SU-DHL-6 (cell line): ENCODE data around the gene GAB2.
A peak's percentile ranks its signal among the peaks of the same experiment; 100 is the strongest.
"Not testable (repeated sequence)": the region's sequence is repeated elsewhere in the genome, so short reads cannot be mapped to it uniquely, and the experiment has no call there.

Experiments
- H2AFZ ChIP-seq: fragments of 200-600 bp; sonication (generic); 2 replicates; pipeline ENCODE4 v1.6.1; 2014; ENCODE audit warnings: low read depth, mild to moderate bottlenecking, moderate library complexity, mixed read lengths, antibody characterized with exemption, low read length; ENCODE audit not compliant: severe bottlenecking
- H3F3A ChIP-seq: fragments of 200-600 bp; shearing (Covaris generic); 2 replicates; pipeline ENCODE4 v1.6.0; 2016; ENCODE audit warnings: antibody characterized with exemption, mild to moderate bottlenecking; ENCODE audit not compliant: insufficient read depth
- H3K27ac ChIP-seq: fragments of 200-600 bp; sonication (generic); 2 replicates; pipeline ENCODE4 v1.5.1; 2016; ENCODE audit warnings: low read depth, mild to moderate bottlenecking, low read length, moderate library complexity, mixed read lengths
- H3K27me3 ChIP-seq: fragments of 200-600 bp; sonication (generic), shearing (Covaris generic); 2 replicates; pipeline ENCODE4 v1.6.0; 2014; ENCODE audit warnings: mild to moderate bottlenecking, low read length
- H3K36me3 ChIP-seq: fragments of 200-600 bp; sonication (generic); 2 replicates; pipeline ENCODE4 v1.6.1; 2014; ENCODE audit warnings: mild to moderate bottlenecking, low read length, mixed read lengths
- H3K4me2 ChIP-seq: fragments of 300-600, 200-600 bp; shearing (Covaris generic), sonication (generic); 2 replicates; pipeline ENCODE4 v1.6.0; 2014; ENCODE audit warnings: low read length, low read depth, mild to moderate bottlenecking; ENCODE audit not compliant: poor library complexity, severe bottlenecking
- H3K4me3 ChIP-seq: fragments of 200-600 bp; sonication (generic); 2 replicates; pipeline ENCODE4 v1.5.1; 2014; ENCODE audit warnings: antibody characterized with exemption, low read length, mild to moderate bottlenecking, mixed read lengths; ENCODE audit not compliant: insufficient read depth, poor library complexity, severe bottlenecking
- H3K79me2 ChIP-seq: fragments of 200-600 bp; sonication (generic); 2 replicates; pipeline ENCODE4 v1.6.1; 2014; ENCODE audit warnings: mild to moderate bottlenecking, low read length, moderate library complexity; ENCODE audit not compliant: insufficient read depth
- H3K9ac ChIP-seq: fragments of 200-600 bp; sonication (generic); 2 replicates; pipeline ENCODE4 v1.7.0; 2014; ENCODE audit warnings: mild to moderate bottlenecking, low read length
- H3K9me2 ChIP-seq: fragments of 200-600 bp; sonication (generic); replicated peaks from 2 replicates; pipeline ENCODE4 v1.6.1; 2014; ENCODE audit warnings: low read length; ENCODE audit not compliant: insufficient read depth
- H3K9me3 ChIP-seq: fragments of 200-600 bp; sonication (generic); 2 replicates; pipeline ENCODE4 v1.6.1; 2014; ENCODE audit warnings: low read length, mixed read lengths; ENCODE audit not compliant: insufficient read depth
- H4K20me1 ChIP-seq: fragments of 200-600 bp; sonication (generic); 2 replicates; pipeline ENCODE4 v1.6.1; 2014; ENCODE audit warnings: low read depth, mild to moderate bottlenecking, antibody characterized with exemption, low read length, moderate library complexity, mixed read lengths
- CTCF ChIP-seq: fragments of 200-600 bp; sonication (generic); IDR thresholded peaks from one replicate; pipeline ENCODE4 v1.5.1; 2017; ENCODE audit warnings: antibody characterized with exemption, mild to moderate bottlenecking, low read length, moderate library complexity; ENCODE audit not compliant: insufficient read depth, poor library complexity, severe bottlenecking
- EZH2phosphoT487 ChIP-seq: fragments of 200-600 bp; sonication (generic), shearing (Covaris generic); conservative IDR thresholded peaks from 2 replicates; pipeline ENCODE4 v1.6.1; 2018; ENCODE audit warnings: mild to moderate bottlenecking, antibody characterized with exemption, low read length, moderate library complexity, mixed read lengths

GAB2 gene

GRCh38 chr11:78417175-78417887 is at the start of gene GAB2:
Gene GAB2 (minus strand): TSS chr11:78417820. CDS start chr11:78417720, 100 bp downstream.
- H3F3A ChIP-seq, result peaks cover 5% of the 10 kb centered on the region; the same call in 1 of the 2 replicates
- peak within 1 kb of the TSS; percentile 94 for H3K4me2 ChIP-seq
- no peaks in the 10 kb centered on the region for H3K9me2 ChIP-seq
- H3K4me3 ChIP-seq, result peak within 1 kb of the TSS; percentile 76
- H3K9me3 ChIP-seq, result no peaks in the 10 kb centered on the region
- H3K36me3 ChIP-seq, result no peaks in the 10 kb centered on the region
- TF ChIP-seq CTCF (no peak), EZH2phosphoT487 (no peak)
- no peaks in the 10 kb centered on the region for H3K27me3 ChIP-seq
- peak within 1 kb of the TSS; percentile 71 for H3K9ac ChIP-seq
- H4K20me1 ChIP-seq, result no peaks in the 10 kb centered on the region
- no peaks in the 10 kb centered on the region for H3K79me2 ChIP-seq
- H2AFZ ChIP-seq, result peak within 1 kb of the TSS; percentile 91
- H3K27ac ChIP-seq, result no peak within 1 kb of the TSS

GRCh38 chr11:78467370-78467769 is 49.8 kb upstream of the GAB2 start:
- Histone ChIP-seq H3K9me2 (no peaks in the 10 kb centered on the region), H3K27me3 (no peaks in the 10 kb centered on the region), H3K9ac (no peak overlapping the region), H2AFZ (no peak overlapping the region), H3K4me3 (no peak overlapping the region), H3F3A (peaks cover 14% of the 10 kb centered on the region; the same call in 1 of the 2 replicates), H3K27ac (no peak overlapping the region), H3K79me2 (no peaks in the 10 kb centered on the region), H4K20me1 (no peaks in the 10 kb centered on the region), H3K36me3 (0 out of 2 replicates have a peak, but pooled peaks cover 4% of the 10 kb centered on the region), H3K4me2 (no peak overlapping the region), H3K9me3 (no peaks in the 10 kb centered on the region)
- TF ChIP-seq CTCF (no peak), EZH2phosphoT487 (no peak)

GRCh38 chr11:78465169-78465942 is 47.7 kb upstream of the GAB2 start:
- Histone ChIP-seq H3K9me2 (no peaks in the 10 kb centered on the region), H3K4me2 (peak overlapping the region; percentile 42), H3K9ac (peak overlapping the region; percentile 28; the same call in 1 of the 2 replicates), H3K79me2 (no peaks in the 10 kb centered on the region), H3K4me3 (no peak overlapping the region), H4K20me1 (no peaks in the 10 kb centered on the region), H3K36me3 (peaks cover 17% of the 10 kb centered on the region), H3K27me3 (no peaks in the 10 kb centered on the region), H2AFZ (no peak overlapping the region), H3F3A (peaks cover 13% of the 10 kb centered on the region; the same call in 1 of the 2 replicates), H3K27ac (peak overlapping the region; percentile 70), H3K9me3 (no peaks in the 10 kb centered on the region)
- TF ChIP-seq CTCF, result no peak
- TF ChIP-seq EZH2phosphoT487, result no peak

- H3K4me3 ChIP-seq, result not testable (repeated sequence)
These were observed 47.2 kb upstream of the GAB2 start for GRCh38 chr11:78464787-78465168.

More at GRCh38 chr11:78464787-78465168, 47.2 kb upstream of the GAB2 start:
- peaks cover 12% of the 10 kb centered on the region; the same call in 1 of the 2 replicates for H3F3A ChIP-seq
- not testable (repeated sequence) for H3K27me3 ChIP-seq, H3K9me2 ChIP-seq, H4K20me1 ChIP-seq, H3K9me3 ChIP-seq, H2AFZ ChIP-seq, H3K9ac ChIP-seq, H3K4me2 ChIP-seq, H3K79me2 ChIP-seq
- peak overlapping the region; percentile 70; the same call in 1 of the 2 replicates for H3K27ac ChIP-seq
- peaks cover 21% of the 10 kb centered on the region for H3K36me3 ChIP-seq
